Omental fat pad (tissue), 4 donors: Measurements from ENCODE around the gene S100A4. TPM values are rescaled to one million over a fixed set of nuclear protein-coding genes. Genes with fewer than 3 reads are reported as not detected.
A peak's percentile ranks its signal among the peaks of the same experiment; 100 is the strongest.

Source experiments
- ATAC-seq: fragments of 150-250 bp; one replicate; pipeline ENCODE4 v1.9.1; 2016; ENCODE audit warnings: mild to moderate bottlenecking, moderate library complexity; ENCODE audit not compliant: low FRiP score
- DNase-seq: peaks from one replicate; pipeline ENCODE4 v3.0.0-alpha.2; 2019; ENCODE audit warnings: low spot score
- CTCF ChIP-seq, 3 donors: fragments of 450-650 bp; IDR thresholded peaks; one replicate each; pipeline ENCODE4 v1.5.1; 2016 to 2017; ENCODE audit warnings: antibody characterized with exemption in 3 of 3, mild to moderate bottlenecking in 3 of 3, moderate library complexity in 2 of 3
- total RNA-seq, 4 donors: library from RNA; depleted of rRNA; stranded (reverse); fragments of >200 nt; gene quantifications; one replicate each; pipeline ENCODE4 v1.1.0, GENCODE V29; 2016

The S100A4 gene
- total RNA-seq, 4 donors from 2014 or later = 323 to 723 (median 337) TPM

- no peak for DNase-seq
- ATAC-seq = no peak
- TF ChIP-seq CTCF (IDR thresholded peaks at IDR 0.05) = no peak
Observed at GRCh38 chr1:153536671-153537375, 8.8 kb downstream of the S100A4 start.

- ATAC-seq = peak; percentile 75
- DNase-seq = peak; percentile 60
- TF ChIP-seq CTCF (IDR thresholded peaks at IDR 0.05) = no peak
Observed at GRCh38 chr1:153536012-153536670, 9.5 kb downstream of the S100A4 start.

GRCh38 chr1:153535242-153536011 is 10.2 kb downstream of the S100A4 start, which contains the start of gene S100A6:
TSS of gene S100A6 (minus strand) at chr1:153535991. CDS start at chr1:153535339, 652 bp downstream.
- DNase-seq = no peak
- peak; percentile 2 for ATAC-seq
- no peak for TF ChIP-seq CTCF (IDR thresholded peaks at IDR 0.05)

- DNase-seq = no peak
- TF ChIP-seq CTCF (IDR thresholded peaks at IDR 0.05) = no peak
- no peak for ATAC-seq
Observed at GRCh38 chr1:153534925-153535241, 10.7 kb downstream of the S100A4 start.

- ATAC-seq (no peak), DNase-seq (no peak)
- no peak for TF ChIP-seq CTCF (IDR thresholded peaks at IDR 0.05)
Observed at GRCh38 chr1:153534226-153534924, 11.2 kb downstream of the S100A4 start.

- TF ChIP-seq CTCF (IDR thresholded peaks at IDR 0.05) = no peak
- ATAC-seq = peak; percentile 58
- DNase-seq = peak; percentile 57
Observed at GRCh38 chr1:153533689-153534201, 11.9 kb downstream of the S100A4 start.
